Trophoblast cell (in vitro differentiated cells and primary cell): ENCODE results near the gene GAS5.

Source experiments
- DNase-seq, 2 donors: peaks; one replicate each; pipeline ENCODE4 v3.0.0-alpha.2; 2016
- H2AFZ ChIP-seq: 2 replicates; pipeline ENCODE4 v1.6.1; 2013; ENCODE audit warnings: low read length, moderate library complexity, mild to moderate bottlenecking; ENCODE audit not compliant: insufficient read depth, poor library complexity
- H2AK5ac ChIP-seq: 2 replicates; pipeline ENCODE4 v1.6.1; 2013; ENCODE audit warnings: mild to moderate bottlenecking, low read length
- H2BK120ac ChIP-seq: 2 replicates; pipeline ENCODE4 v1.6.1; 2013; ENCODE audit warnings: low read length, mild to moderate bottlenecking, moderate library complexity; ENCODE audit not compliant: insufficient read depth, poor library complexity
- H2BK12ac ChIP-seq: 2 replicates; pipeline ENCODE4 v1.6.1; 2013; ENCODE audit warnings: mild to moderate bottlenecking, low read length, moderate library complexity
- H2BK5ac ChIP-seq: 2 replicates; pipeline ENCODE4 v1.6.1; 2013; ENCODE audit warnings: low read length, low read depth, moderate library complexity, mild to moderate bottlenecking; ENCODE audit not compliant: poor library complexity
- H3K14ac ChIP-seq: 2 replicates; pipeline ENCODE4 v1.6.1; 2013; ENCODE audit warnings: mild to moderate bottlenecking, low read length
- H3K18ac ChIP-seq: 2 replicates; pipeline ENCODE4 v1.6.1; 2013; ENCODE audit warnings: mild to moderate bottlenecking, low read length
- H3K23ac ChIP-seq: 2 replicates; pipeline ENCODE4 v1.6.1; 2013; ENCODE audit warnings: low read length
- H3K27ac ChIP-seq: 2 replicates; pipeline ENCODE4 v1.5.1; 2013; ENCODE audit warnings: low read depth, mild to moderate bottlenecking, inconsistent platforms, low read length, moderate library complexity
- H3K27me3 ChIP-seq: 2 replicates; pipeline ENCODE4 v1.6.1; 2013; ENCODE audit warnings: inconsistent platforms, mild to moderate bottlenecking, low read length, moderate library complexity; ENCODE audit not compliant: insufficient read depth
- H3K36me3 ChIP-seq, 2 experiments: 1 replicate in 1 of 2; 2 replicates in 1 of 2; pipeline ENCODE4 v1.6.1; 2013; ENCODE audit warnings: low read length in 2 of 2, mild to moderate bottlenecking in 2 of 2, moderate library complexity in 1 of 2; ENCODE audit not compliant: insufficient read depth in 2 of 2, control insufficient read depth in 1 of 2
- H3K4ac ChIP-seq: 2 replicates; pipeline ENCODE4 v1.6.1; 2013; ENCODE audit warnings: low read depth, mild to moderate bottlenecking, low read length, moderate library complexity
- H3K4me1 ChIP-seq, 2 experiments: 1 replicate in 1 of 2; 2 replicates in 1 of 2; pipeline ENCODE4 v1.6.1; 2013; ENCODE audit warnings: low read length in 2 of 2, mild to moderate bottlenecking in 2 of 2, moderate library complexity in 1 of 2; ENCODE audit not compliant: insufficient read depth in 2 of 2, control insufficient read depth in 1 of 2
- H3K4me2 ChIP-seq: 2 replicates; pipeline ENCODE4 v1.6.1; 2013; ENCODE audit warnings: inconsistent platforms, mild to moderate bottlenecking, low read length, moderate library complexity
- H3K4me3 ChIP-seq: 2 replicates; pipeline ENCODE4 v1.5.1; 2013; ENCODE audit warnings: mild to moderate bottlenecking, low read depth, low read length, inconsistent platforms
- H3K79me1 ChIP-seq: one replicate; pipeline ENCODE4 v1.6.1; 2013; ENCODE audit warnings: low read length
- H3K79me2 ChIP-seq: 2 replicates; pipeline ENCODE4 v1.6.1; 2013; ENCODE audit warnings: low read length, mild to moderate bottlenecking; ENCODE audit not compliant: control insufficient read depth, insufficient read depth, poor library complexity
- H3K9ac ChIP-seq: 2 replicates; pipeline ENCODE4 v1.6.1; 2013; ENCODE audit warnings: mild to moderate bottlenecking, low read length
- H3K9me3 ChIP-seq: 2 replicates; pipeline ENCODE4 v1.6.1; 2013; ENCODE audit warnings: low read depth, mild to moderate bottlenecking, control low read depth, inconsistent platforms, low read length; ENCODE audit not compliant: insufficient read depth
- H4K12ac ChIP-seq: 2 replicates; pipeline ENCODE4 v1.6.1; 2013; ENCODE audit warnings: low read depth, mild to moderate bottlenecking, low read length, moderate library complexity
- H4K8ac ChIP-seq: 2 replicates; pipeline ENCODE4 v1.6.1; 2013; ENCODE audit warnings: low read depth, mild to moderate bottlenecking, low read length, moderate library complexity
- H4K91ac ChIP-seq: one replicate; pipeline ENCODE4 v1.6.1; 2013; ENCODE audit warnings: low read depth, mild to moderate bottlenecking, low read length, moderate library complexity
- WGBS: extraction: QIAGEN DNeasy Blood & Tissue Kit; methylation state at CpG from one replicate; pipeline ENCODE4 v1.1.7; 2013; ENCODE audit warnings: missing lambda C conversion rate; ENCODE audit not compliant: insufficient read length, insufficient coverage; ENCODE audit errors: extremely low coverage; 5-methylcytosine and 5-hydroxymethylcytosine counted together

GAS5 gene

GRCh38 chr1:173914366-173914871, 46.6 kb upstream of the GAS5 start:
- Histone ChIP-seq H2AFZ (no peak overlapping the region), H3K9ac (no peak overlapping the region), H3K9me3 (no peaks in the 10 kb centered on the region), H3K79me1 (no peaks in the 10 kb centered on the region), H4K8ac (no peak overlapping the region), H3K4me2 (no peak overlapping the region), H2AK5ac (no peak overlapping the region), H3K4me3 (no peak overlapping the region), H3K79me2 (no peaks in the 10 kb centered on the region), H3K36me3 (no peaks in the 10 kb centered on the region), H4K91ac (no peak overlapping the region), H2BK120ac (no peak overlapping the region), H3K4ac (no peak overlapping the region), H3K4me1 (no peaks in the 10 kb centered on the region), H4K12ac (no peak overlapping the region), H3K27ac (no peak overlapping the region), H3K14ac (no peak overlapping the region), H3K23ac (no peak overlapping the region), H3K18ac (no peak overlapping the region), H3K27me3 (no peaks in the 10 kb centered on the region), H2BK12ac (no peak overlapping the region), H2BK5ac (no peak overlapping the region)
- no CpG with 5 or more reads among the region's 13 CpGs for WGBS
- peak; percentile 42 to 74 for DNase-seq

- Histone ChIP-seq H3K4me2 (no peak overlapping the region), H3K9ac (no peak overlapping the region), H3K18ac (no peak overlapping the region), H4K8ac (no peak overlapping the region), H4K91ac (no peak overlapping the region), H3K27ac (no peak overlapping the region), H3K27me3 (no peaks in the 10 kb centered on the region), H3K23ac (no peak overlapping the region), H3K14ac (no peak overlapping the region), H2BK120ac (no peak overlapping the region), H3K36me3 (no peaks in the 10 kb centered on the region), H3K4me3 (no peak overlapping the region), H3K4ac (no peak overlapping the region), H2AFZ (no peak overlapping the region), H2BK5ac (no peak overlapping the region), H3K9me3 (no peaks in the 10 kb centered on the region), H2AK5ac (no peak overlapping the region), H2BK12ac (no peak overlapping the region), H3K79me2 (no peaks in the 10 kb centered on the region), H3K4me1 (no peaks in the 10 kb centered on the region), H3K79me1 (no peaks in the 10 kb centered on the region), H4K12ac (no peak overlapping the region)
- no CpG with 5 or more reads among the region's 3 CpGs for WGBS
- no peak for DNase-seq
Observed at GRCh38 chr1:173913111-173913510, 45.3 kb upstream of the GAS5 start.

- Histone ChIP-seq H3K4me2 (no peak overlapping the region), H3K27me3 (no peaks in the 10 kb centered on the region), H3K4me3 (no peak overlapping the region), H3K79me2 (no peaks in the 10 kb centered on the region), H3K14ac (no peak overlapping the region), H3K9ac (no peak overlapping the region), H2BK5ac (no peak overlapping the region), H3K9me3 (no peaks in the 10 kb centered on the region), H3K79me1 (no peaks in the 10 kb centered on the region), H2BK120ac (no peak overlapping the region), H2BK12ac (no peak overlapping the region), H2AK5ac (no peak overlapping the region), H4K12ac (no peak overlapping the region), H3K18ac (no peak overlapping the region), H3K36me3 (no peaks in the 10 kb centered on the region), H3K4ac (no peak overlapping the region), H3K23ac (no peak overlapping the region), H2AFZ (no peak overlapping the region), H4K91ac (no peak overlapping the region), H3K4me1 (no peaks in the 10 kb centered on the region), H3K27ac (no peak overlapping the region), H4K8ac (no peak overlapping the region)
- DNase-seq: peak in 1 of 2 donors; percentile 39
- no CpG with 5 or more reads among the region's 6 CpGs for WGBS
Observed at GRCh38 chr1:173903827-173904531, 36.2 kb upstream of the GAS5 start.

- H3K4me2 ChIP-seq: no peak overlapping the region
- H3K4me3 ChIP-seq: no peak overlapping the region
- no peak overlapping the region for H3K18ac ChIP-seq
- H4K8ac ChIP-seq: no peak overlapping the region
- no peak overlapping the region for H2AK5ac ChIP-seq
- H3K79me2 ChIP-seq: no peaks in the 10 kb centered on the region
- H3K4me1 ChIP-seq: no peaks in the 10 kb centered on the region
- no peak for DNase-seq
- no peak overlapping the region for H3K9ac ChIP-seq
- H3K14ac ChIP-seq: no peak overlapping the region
- no peak overlapping the region for H2AFZ ChIP-seq
- H3K36me3 ChIP-seq: no peaks in the 10 kb centered on the region
- H3K9me3 ChIP-seq: no peaks in the 10 kb centered on the region
- no peak overlapping the region for H3K4ac ChIP-seq
- H4K12ac ChIP-seq: no peak overlapping the region
- no peaks in the 10 kb centered on the region for H3K79me1 ChIP-seq
- WGBS: no CpG with 5 or more reads among the region's 3 CpGs
- H4K91ac ChIP-seq: no peak overlapping the region
- no peak overlapping the region for H2BK120ac ChIP-seq
- H2BK5ac ChIP-seq: no peak overlapping the region
- no peaks in the 10 kb centered on the region for H3K27me3 ChIP-seq
- H2BK12ac ChIP-seq: no peak overlapping the region
- H3K27ac ChIP-seq: no peak overlapping the region
- H3K23ac ChIP-seq: no peak overlapping the region
Observed at GRCh38 chr1:173900992-173901391, 33.2 kb upstream of the GAS5 start.
